SK-N-SH treated with all-trans-retinoic acid at 6 μM for 48 hours (cell line): ENCODE results near the gene ADD1.

Experiments used
- ATAC-seq: fragments of 200-7000 bp; cut with Tn5 transposase; 3 replicates; pipeline ENCODE4 v1.9.1; 2020; ENCODE audit warnings: mild to moderate bottlenecking, moderate library complexity
- ARNTL ChIP-seq: fragments of 450-650 bp; formaldehyde crosslinking; IDR thresholded peaks from 2 replicates; pipeline ENCODE4 v1.5.0; 2020; ENCODE audit warnings: low read depth, mild to moderate bottlenecking, moderate library complexity, borderline replicate concordance
- BACH2 ChIP-seq: fragments of 250-450 bp; sonication (Bioruptor Pico); IDR thresholded peaks from 2 replicates; pipeline ENCODE4 v1.9.0; 2021; ENCODE audit warnings: mild to moderate bottlenecking, borderline replicate concordance
- CSDC2 ChIP-seq: fragments of 250-450 bp; sonication (Bioruptor Pico); IDR thresholded peaks from 2 replicates; pipeline ENCODE4 v1.5.0; 2020; ENCODE audit warnings: mild to moderate bottlenecking, moderate library complexity
- ESRRG ChIP-seq: fragments of 250-450 bp; sonication (Bioruptor Pico); IDR thresholded peaks from 2 replicates; pipeline ENCODE4 v1.6.1; 2021; ENCODE audit warnings: mild to moderate bottlenecking
- GLIS3 ChIP-seq: fragments of 250-450 bp; sonication (Bioruptor Pico); IDR thresholded peaks from 2 replicates; pipeline ENCODE4 v1.5.0; 2020; ENCODE audit warnings: mild to moderate bottlenecking, moderate library complexity
- ISL1 ChIP-seq: fragments of 250-450 bp; sonication (Bioruptor Pico); IDR thresholded peaks from 2 replicates; pipeline ENCODE4 v2.1.2; 2022; ENCODE audit warnings: mild to moderate bottlenecking, moderate library complexity
- OSR1 ChIP-seq: fragments of 250-450 bp; sonication (Bioruptor Pico); IDR thresholded peaks from 2 replicates; pipeline ENCODE4 v1.8.0; 2022; ENCODE audit warnings: moderate library complexity, mild to moderate bottlenecking, inconsistent platforms
- PPARA ChIP-seq: fragments of 250-450 bp; sonication (Bioruptor Pico); IDR thresholded peaks from 2 replicates; pipeline ENCODE4 v1.5.0; 2020; ENCODE audit warnings: mild to moderate bottlenecking, borderline replicate concordance
- RARB ChIP-seq: fragments of 250-450 bp; sonication (Bioruptor Pico); IDR thresholded peaks from 2 replicates; pipeline ENCODE4 v1.8.0; 2021; ENCODE audit warnings: mild to moderate bottlenecking, moderate library complexity
- SNAI2 ChIP-seq: fragments of 250-450 bp; sonication (Bioruptor Pico); IDR thresholded peaks from 2 replicates; pipeline ENCODE4 v1.5.0; 2020; ENCODE audit warnings: mild to moderate bottlenecking, moderate library complexity
- TCF4 ChIP-seq: fragments of 250-450 bp; sonication (Bioruptor Pico); IDR thresholded peaks from 2 replicates; pipeline ENCODE4 v1.8.0; 2021; ENCODE audit warnings: mild to moderate bottlenecking, moderate library complexity, borderline replicate concordance
- TOX ChIP-seq: fragments of 250-450 bp; sonication (Bioruptor Pico); IDR thresholded peaks from 2 replicates; pipeline ENCODE4 v1.8.0; 2021; ENCODE audit warnings: mild to moderate bottlenecking, moderate library complexity, borderline replicate concordance
- ZC3H10 ChIP-seq: fragments of 250-450 bp; sonication (Bioruptor Pico); IDR thresholded peaks from 2 replicates; pipeline ENCODE4 v1.5.1; 2021; ENCODE audit warnings: mild to moderate bottlenecking, moderate library complexity
- ZFP30 ChIP-seq: fragments of 450-650 bp; formaldehyde crosslinking; IDR thresholded peaks from 2 replicates; pipeline ENCODE4 v1.5.0; 2022; ENCODE audit warnings: mild to moderate bottlenecking, moderate library complexity
- ZNF565 ChIP-seq: fragments of 450-650 bp; formaldehyde crosslinking; conservative IDR thresholded peaks from 2 replicates; pipeline ENCODE4 v1.5.0; 2020; ENCODE audit warnings: low read depth, mild to moderate bottlenecking, moderate library complexity
- ZNF70 ChIP-seq: fragments of 450-650 bp; formaldehyde crosslinking; IDR thresholded peaks from 2 replicates; pipeline ENCODE4 v1.5.0; 2020; ENCODE audit warnings: mild to moderate bottlenecking, moderate library complexity
- ZNF8 ChIP-seq: fragments of 450-650 bp; formaldehyde crosslinking; IDR thresholded peaks from 2 replicates; pipeline ENCODE4 v1.5.0; 2020; ENCODE audit warnings: mild to moderate bottlenecking, moderate library complexity
- TF ChIP-seq, protein P1 (sequence below): fragments of 250-450 bp; sonication (Bioruptor Pico); IDR thresholded peaks from 2 replicates; pipeline ENCODE4 v1.5.1; 2020; ENCODE audit warnings: low read depth, mild to moderate bottlenecking, moderate library complexity
- TF ChIP-seq, protein P2 (sequence below): fragments of 250-450 bp; sonication (Bioruptor Pico); IDR thresholded peaks from 2 replicates; pipeline ENCODE4 v1.5.0; 2020; ENCODE audit warnings: mild to moderate bottlenecking, moderate library complexity

The ADD1 gene

DNA sequence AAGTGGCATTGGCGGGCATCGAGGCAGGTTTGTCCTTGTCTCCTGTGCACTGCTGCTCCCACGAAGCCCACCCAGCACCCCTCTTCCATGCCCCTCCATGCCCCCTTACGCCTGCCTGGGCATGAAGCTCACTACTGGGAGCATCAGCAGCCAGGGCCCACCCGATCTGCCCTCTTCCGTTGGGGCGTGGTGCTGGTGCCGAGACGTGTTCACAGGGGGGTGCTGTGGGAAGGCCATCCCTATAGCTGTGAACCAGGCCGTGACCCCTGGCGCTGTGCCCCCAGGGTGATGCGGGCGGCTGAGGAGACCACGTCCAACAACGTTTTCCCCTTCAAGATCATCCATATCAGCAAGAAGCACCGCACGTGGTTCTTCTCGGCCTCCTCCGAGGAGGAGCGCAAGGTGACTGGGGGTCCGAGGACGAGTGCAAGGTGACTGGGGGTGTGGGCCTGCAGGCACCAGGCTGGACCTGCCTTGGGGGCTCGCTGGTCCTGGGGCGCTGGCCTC is 19.3 kb upstream of the ADD1 start (continued):
- TF ChIP-seq, protein P1, sequence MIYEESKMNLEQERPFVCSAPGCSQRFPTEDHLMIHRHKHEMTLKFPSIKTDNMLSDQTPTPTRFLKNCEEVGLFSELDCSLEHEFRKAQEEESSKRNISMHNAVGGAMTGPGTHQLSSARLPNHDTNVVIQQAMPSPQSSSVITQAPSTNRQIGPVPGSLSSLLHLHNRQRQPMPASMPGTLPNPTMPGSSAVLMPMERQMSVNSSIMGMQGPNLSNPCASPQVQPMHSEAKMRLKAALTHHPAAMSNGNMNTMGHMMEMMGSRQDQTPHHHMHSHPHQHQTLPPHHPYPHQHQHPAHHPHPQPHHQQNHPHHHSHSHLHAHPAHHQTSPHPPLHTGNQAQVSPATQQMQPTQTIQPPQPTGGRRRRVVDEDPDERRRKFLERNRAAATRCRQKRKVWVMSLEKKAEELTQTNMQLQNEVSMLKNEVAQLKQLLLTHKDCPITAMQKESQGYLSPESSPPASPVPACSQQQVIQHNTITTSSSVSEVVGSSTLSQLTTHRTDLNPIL (CRISPR knock-in tag): no peak

- no peak for ATAC-seq
- TF ChIP-seq PPARA (CRISPR knock-in tag) (no peak), GLIS3 (no peak), OSR1 (no peak), ZNF8 (CRISPR knock-in tag) (no peak), ISL1 (no peak), SNAI2 (no peak), ESRRG (CRISPR knock-in tag) (no peak), ZC3H10 (CRISPR knock-in tag) (no peak), ZNF70 (no peak), ARNTL (CRISPR knock-in tag) (no peak), RARB (CRISPR knock-in tag) (no peak), ZFP30 (CRISPR knock-in tag) (no peak), TOX (no peak)
- TF ChIP-seq, protein P1 (CRISPR knock-in tag): no peak
- TF ChIP-seq, protein P2, sequence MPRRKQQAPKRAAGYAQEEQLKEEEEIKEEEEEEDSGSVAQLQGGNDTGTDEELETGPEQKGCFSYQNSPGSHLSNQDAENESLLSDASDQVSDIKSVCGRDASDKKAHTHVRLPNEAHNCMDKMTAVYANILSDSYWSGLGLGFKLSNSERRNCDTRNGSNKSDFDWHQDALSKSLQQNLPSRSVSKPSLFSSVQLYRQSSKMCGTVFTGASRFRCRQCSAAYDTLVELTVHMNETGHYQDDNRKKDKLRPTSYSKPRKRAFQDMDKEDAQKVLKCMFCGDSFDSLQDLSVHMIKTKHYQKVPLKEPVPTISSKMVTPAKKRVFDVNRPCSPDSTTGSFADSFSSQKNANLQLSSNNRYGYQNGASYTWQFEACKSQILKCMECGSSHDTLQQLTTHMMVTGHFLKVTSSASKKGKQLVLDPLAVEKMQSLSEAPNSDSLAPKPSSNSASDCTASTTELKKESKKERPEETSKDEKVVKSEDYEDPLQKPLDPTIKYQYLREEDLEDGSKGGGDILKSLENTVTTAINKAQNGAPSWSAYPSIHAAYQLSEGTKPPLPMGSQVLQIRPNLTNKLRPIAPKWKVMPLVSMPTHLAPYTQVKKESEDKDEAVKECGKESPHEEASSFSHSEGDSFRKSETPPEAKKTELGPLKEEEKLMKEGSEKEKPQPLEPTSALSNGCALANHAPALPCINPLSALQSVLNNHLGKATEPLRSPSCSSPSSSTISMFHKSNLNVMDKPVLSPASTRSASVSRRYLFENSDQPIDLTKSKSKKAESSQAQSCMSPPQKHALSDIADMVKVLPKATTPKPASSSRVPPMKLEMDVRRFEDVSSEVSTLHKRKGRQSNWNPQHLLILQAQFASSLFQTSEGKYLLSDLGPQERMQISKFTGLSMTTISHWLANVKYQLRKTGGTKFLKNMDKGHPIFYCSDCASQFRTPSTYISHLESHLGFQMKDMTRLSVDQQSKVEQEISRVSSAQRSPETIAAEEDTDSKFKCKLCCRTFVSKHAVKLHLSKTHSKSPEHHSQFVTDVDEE (CRISPR knock-in tag): no peak
These were observed 18.7 kb upstream of the ADD1 start for GRCh38 chr4:2824836-2825381.

GRCh38 chr4:2825740-2826139 is 17.9 kb upstream of the ADD1 start:
- TF ChIP-seq PPARA (CRISPR knock-in tag) (no peak), CSDC2 (no peak), TCF4 (CRISPR knock-in tag) (no peak), BACH2 (CRISPR knock-in tag) (no peak), GLIS3 (no peak), SNAI2 (no peak), RARB (CRISPR knock-in tag) (no peak), ZC3H10 (CRISPR knock-in tag) (no peak), OSR1 (no peak), TOX (no peak), ISL1 (no peak), ZNF565 (CRISPR knock-in tag) (no peak), ZNF8 (CRISPR knock-in tag) (no peak), ZNF70 (no peak), ZFP30 (CRISPR knock-in tag) (no peak)
- TF ChIP-seq, protein P1 (CRISPR knock-in tag): no peak
- ATAC-seq: no peak

DNA sequence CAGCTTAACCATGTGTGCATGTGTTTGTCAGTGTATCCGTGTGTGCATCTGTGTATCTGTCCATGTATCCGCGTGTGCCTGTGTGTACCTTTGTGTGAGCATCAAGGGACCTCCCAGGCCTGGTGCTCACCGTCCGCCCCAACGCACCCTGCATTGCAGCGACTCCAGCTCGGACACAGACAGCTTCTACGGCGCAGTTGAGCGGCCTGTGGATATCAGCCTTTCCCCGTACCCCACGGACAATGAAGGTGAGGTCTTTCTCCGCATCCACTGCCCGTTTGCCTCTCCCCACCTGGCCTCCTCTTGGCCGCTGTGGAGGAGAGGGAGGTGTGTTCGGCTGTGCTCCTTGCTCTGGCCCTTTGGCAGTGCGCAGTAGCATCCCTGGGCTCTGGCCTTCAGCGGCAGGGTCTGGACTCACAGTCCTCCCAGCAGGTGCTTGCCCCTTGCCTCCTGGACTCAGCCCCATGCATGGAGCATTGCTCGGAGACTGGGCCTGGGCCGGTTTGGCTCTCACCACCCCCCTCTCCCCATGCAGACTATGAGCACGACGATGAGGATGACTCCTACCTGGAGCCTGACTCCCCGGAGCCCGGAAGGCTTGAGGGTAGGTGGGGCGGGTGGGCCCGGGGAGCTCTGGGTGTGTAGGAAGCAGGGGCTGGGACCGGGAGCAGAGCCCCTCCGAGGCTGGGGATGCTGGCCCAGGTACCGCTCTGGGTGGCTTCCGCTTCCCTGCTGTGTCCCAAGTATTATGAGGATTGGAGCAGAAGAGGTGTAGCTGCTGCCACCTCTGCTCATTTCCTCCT is 16.4 kb upstream of the ADD1 start:
- ATAC-seq: no peak
- TF ChIP-seq, protein P2 (CRISPR knock-in tag): no peak
- TF ChIP-seq ARNTL (CRISPR knock-in tag): no peak
- TF ChIP-seq, all 23 proteins: peak for 0
